SJSA1 (cell line): Measurements from ENCODE around the gene IFNA16. TPM values are rescaled to one million over a fixed set of nuclear protein-coding genes. Genes with fewer than 3 reads are reported as not detected.
"Not testable (repeated sequence)": the region's sequence is repeated elsewhere in the genome, so short reads cannot be mapped to it uniquely, and the experiment has no call there.

Experiments used
- DNase-seq, 2 experiments: peaks; one replicate each; pipeline ENCODE4 v3.0.0-alpha.2; 2015 to 2020; ENCODE audit warnings: low spot score in 2 of 2, low read depth in 1 of 2
- H3K27ac ChIP-seq: fragments of 250-450 bp; sonication (Bioruptor Pico); 2 replicates; pipeline ENCODE4 v1.5.1; 2020; ENCODE audit warnings: mild to moderate bottlenecking, moderate library complexity
- H3K27me3 ChIP-seq: fragments of 250-450 bp; sonication (Bioruptor Pico); replicated peaks from 2 replicates; pipeline ENCODE4 v1.5.1; 2020; ENCODE audit warnings: mild to moderate bottlenecking, moderate library complexity
- H3K36me3 ChIP-seq: fragments of 250-450 bp; sonication (Bioruptor Pico); 2 replicates; pipeline ENCODE4 v1.5.1; 2020; ENCODE audit warnings: mild to moderate bottlenecking
- H3K4me1 ChIP-seq: fragments of 250-450 bp; sonication (Bioruptor Pico); replicated peaks from 2 replicates; pipeline ENCODE4 v1.6.1; 2021; ENCODE audit warnings: mild to moderate bottlenecking
- H3K4me3 ChIP-seq: fragments of 250-450 bp; sonication (Bioruptor Pico); 2 replicates; pipeline ENCODE4 v1.5.1; 2020; ENCODE audit warnings: mild to moderate bottlenecking
- H3K9me3 ChIP-seq: fragments of 250-450 bp; sonication (Bioruptor Pico); replicated peaks from 2 replicates; pipeline ENCODE4 v1.5.1; 2020; ENCODE audit warnings: mild to moderate bottlenecking
- total RNA-seq: library from RNA; depleted of rRNA; stranded (reverse); fragments of >200 nt; shearing (Covaris generic); gene quantifications from 2 replicates; pipeline ENCODE4 v1.2.3, GENCODE V29; 2014

IFNA16 gene
- total RNA-seq, 1 experiment from 2014 or later = not detected

- H3K4me3 ChIP-seq, H3K4me1 ChIP-seq, DNase-seq, H3K27me3 ChIP-seq, H3K36me3 ChIP-seq, H3K9me3 ChIP-seq, H3K27ac ChIP-seq: not testable (repeated sequence)
These were observed 3.4 kb downstream of the IFNA16 start for GRCh38 chr9:21213411-21214326.

DNA sequence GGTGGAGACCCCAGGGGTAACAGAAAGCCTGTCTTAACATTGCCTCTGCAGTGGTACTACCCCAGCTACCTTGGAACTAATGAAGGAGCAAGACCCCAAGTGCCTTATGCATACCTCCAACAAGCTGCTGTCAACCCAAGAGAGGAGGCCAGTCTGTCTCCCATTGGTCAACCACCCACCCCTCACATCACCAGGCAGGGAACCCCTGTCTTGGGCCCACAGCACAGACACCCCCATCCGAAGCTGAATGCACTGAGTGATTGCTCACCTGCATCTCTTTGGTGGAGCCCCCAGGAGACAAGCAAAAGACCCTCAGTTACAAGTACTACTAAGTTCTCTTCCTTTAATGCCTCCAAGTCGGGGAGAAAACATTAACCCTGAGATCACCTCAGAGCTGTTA lies 5.0 kb downstream of the IFNA16 start:
- not testable (repeated sequence) for H3K27me3 ChIP-seq, H3K27ac ChIP-seq, H3K4me1 ChIP-seq, H3K4me3 ChIP-seq, DNase-seq, H3K36me3 ChIP-seq, H3K9me3 ChIP-seq

GRCh38 chr9:21210782-21211181 lies 6.3 kb downstream of the IFNA16 start:
- not testable (repeated sequence) for H3K27me3 ChIP-seq, H3K27ac ChIP-seq, H3K36me3 ChIP-seq, H3K9me3 ChIP-seq, DNase-seq, H3K4me3 ChIP-seq, H3K4me1 ChIP-seq

DNA sequence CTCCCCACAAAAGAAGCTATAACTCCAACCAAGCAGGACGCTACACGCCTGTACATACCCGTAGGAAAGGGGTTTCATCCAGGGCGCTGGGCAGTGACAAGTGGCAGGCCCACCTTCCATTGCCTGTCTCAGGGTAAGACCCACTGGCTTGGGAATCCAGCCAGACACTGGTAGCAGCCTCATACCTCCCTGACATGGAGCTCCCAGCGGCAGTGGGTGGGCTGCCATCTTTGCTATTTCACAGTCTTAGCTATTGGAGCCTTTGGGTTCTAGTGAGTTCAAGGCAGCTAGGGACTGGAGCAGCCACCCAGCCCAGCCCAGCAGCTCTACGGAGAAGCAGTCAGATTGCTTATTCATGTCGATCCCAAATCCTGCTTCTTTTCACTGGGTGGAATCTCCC lies 6.8 kb downstream of the IFNA16 start:
- Histone ChIP-seq H3K27me3 (no peaks in the 10 kb centered on the region), H3K4me1 (no peaks in the 10 kb centered on the region), H3K9me3 (no peaks in the 10 kb centered on the region), H3K36me3 (no peaks in the 10 kb centered on the region), H3K4me3 (no peak overlapping the region), H3K27ac (no peak overlapping the region)
- DNase-seq = no peak

GRCh38 chr9:21207043-21207442 lies 10.1 kb downstream of the IFNA16 start, which contains the start of gene IFNA10:
IFNA10 (minus strand) TSS chr9:21207143; CDS start chr9:21207097, 46 bp downstream.
- H3K4me1 ChIP-seq, H3K27ac ChIP-seq, DNase-seq, H3K36me3 ChIP-seq, H3K4me3 ChIP-seq, H3K27me3 ChIP-seq, H3K9me3 ChIP-seq: not testable (repeated sequence)

DNA sequence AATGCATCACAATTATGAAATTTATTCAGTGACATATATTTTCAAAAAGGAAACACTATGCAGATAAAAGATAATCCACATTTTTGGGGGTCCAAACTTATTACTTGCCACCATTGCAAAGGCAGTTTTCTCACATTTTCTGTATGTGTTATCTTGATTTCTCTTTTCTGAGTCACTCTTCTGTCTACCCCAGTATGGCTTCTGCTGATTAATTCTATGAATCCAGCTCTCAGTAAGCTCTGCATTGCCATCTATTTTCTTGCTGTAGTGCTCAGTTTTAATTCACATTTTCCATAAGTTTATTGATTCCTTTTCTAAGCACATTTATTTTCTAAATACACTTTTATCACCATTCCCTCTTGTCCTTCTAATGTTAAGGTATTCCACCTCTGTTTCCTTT lies 11.9 kb downstream of the IFNA16 start:
- Histone ChIP-seq H3K4me3 (no peak overlapping the region), H3K27ac (no peak overlapping the region), H3K36me3 (no peaks in the 10 kb centered on the region), H3K4me1 (no peaks in the 10 kb centered on the region), H3K27me3 (no peaks in the 10 kb centered on the region), H3K9me3 (no peaks in the 10 kb centered on the region)
- DNase-seq = no peak

- H3K27me3 ChIP-seq, H3K4me3 ChIP-seq, DNase-seq, H3K9me3 ChIP-seq, H3K36me3 ChIP-seq, H3K4me1 ChIP-seq, H3K27ac ChIP-seq: not testable (repeated sequence)
These were observed 15.0 kb downstream of the IFNA16 start, which contains the start of gene IFNA7 for GRCh38 chr9:21202105-21202504. IFNA7 (minus strand) TSS chr9:21202205; CDS start chr9:21202165, 40 bp downstream.

GRCh38 chr9:21194867-21195776 lies 22.0 kb downstream of the IFNA16 start:
- H3K4me1 ChIP-seq, H3K4me3 ChIP-seq, H3K9me3 ChIP-seq, H3K27ac ChIP-seq, H3K27me3 ChIP-seq, H3K36me3 ChIP-seq: not testable (repeated sequence)
- DNase-seq = peak in 1 of 2 experiments; percentile 0

DNA sequence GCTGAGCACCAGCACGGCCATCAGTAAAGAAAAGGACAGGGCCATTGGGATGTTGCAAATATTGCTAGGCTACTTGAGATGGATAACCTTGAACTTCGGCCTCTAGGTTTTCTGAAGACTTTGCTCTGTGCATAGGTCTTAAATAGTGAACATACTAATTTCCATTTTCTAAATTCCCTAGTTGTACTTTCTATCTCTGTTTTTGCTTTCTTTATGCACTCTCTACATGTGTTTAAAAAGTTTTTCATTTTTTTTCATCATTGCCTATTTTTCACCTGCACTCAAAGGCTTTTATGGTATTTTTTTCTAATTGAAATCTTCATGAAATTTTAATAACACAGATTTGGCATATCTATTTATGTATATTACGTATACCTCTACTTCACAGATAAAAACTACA lies 29.6 kb downstream of the IFNA16 start, which contains the start of gene IFNA4:
Gene IFNA4, minus strand, starts transcription at position 101 of the 400 bp plus-strand sequence. Its CDS starts 56 bp downstream, at position 45.
- not testable (repeated sequence) for H3K4me1 ChIP-seq, DNase-seq, H3K27me3 ChIP-seq, H3K36me3 ChIP-seq, H3K27ac ChIP-seq, H3K9me3 ChIP-seq, H3K4me3 ChIP-seq

DNA sequence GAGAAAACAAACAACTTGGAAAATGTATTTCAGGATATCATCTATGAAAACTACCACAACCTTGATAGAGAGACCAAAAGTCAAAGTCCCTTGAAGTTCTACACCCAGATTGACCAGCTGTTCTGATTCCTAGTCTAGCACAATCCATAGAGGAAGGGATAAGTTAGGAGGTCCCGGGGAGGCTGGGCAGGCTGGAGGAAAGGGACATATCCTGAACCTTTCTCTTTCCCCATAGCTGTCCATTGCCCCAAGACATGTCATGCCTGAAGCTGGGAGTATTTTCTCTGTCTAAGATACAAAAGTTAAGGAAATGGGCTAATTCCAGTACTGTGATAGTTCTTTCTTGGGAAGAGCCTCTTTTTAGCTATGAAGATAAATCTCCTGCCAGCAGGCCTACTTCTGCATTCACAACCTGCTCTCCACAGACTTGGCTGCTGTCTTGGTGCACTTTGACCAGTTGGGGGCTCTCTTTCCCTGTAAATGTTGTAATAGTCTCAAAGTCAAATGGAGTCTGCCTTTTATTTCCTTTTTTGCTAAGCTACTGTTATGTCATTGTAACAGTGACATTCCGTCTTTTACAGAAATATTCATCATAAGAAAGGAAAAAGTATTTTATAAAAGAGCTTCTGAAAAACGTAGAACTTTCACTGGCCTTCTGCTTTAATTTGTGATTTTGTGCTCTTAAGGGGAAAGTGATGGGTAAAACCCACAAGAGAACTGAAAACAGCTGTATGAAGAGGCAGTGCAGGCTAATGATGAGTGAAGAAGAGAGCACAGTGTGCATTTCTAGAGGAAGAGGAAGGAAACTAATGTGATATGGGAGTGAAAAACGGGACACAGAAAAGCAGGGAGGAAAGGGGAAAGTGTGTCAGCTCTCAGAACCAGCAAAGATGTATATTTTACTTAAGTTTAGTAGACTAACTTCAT lies 34.0 kb downstream of the IFNA16 start:
- H3K4me3 ChIP-seq, H3K36me3 ChIP-seq, H3K27ac ChIP-seq, H3K9me3 ChIP-seq, H3K4me1 ChIP-seq, H3K27me3 ChIP-seq, DNase-seq: not testable (repeated sequence)

- Histone ChIP-seq H3K27me3 (no peaks in the 10 kb centered on the region), H3K27ac (no peak overlapping the region), H3K9me3 (no peaks in the 10 kb centered on the region), H3K4me3 (no peak overlapping the region), H3K4me1 (no peaks in the 10 kb centered on the region), H3K36me3 (no peaks in the 10 kb centered on the region)
- no peak for DNase-seq
These were observed 42.4 kb downstream of the IFNA16 start for GRCh38 chr9:21174671-21175070.

GRCh38 chr9:21172156-21172555 lies 45.0 kb downstream of the IFNA16 start:
- no peaks in the 10 kb centered on the region for H3K4me1 ChIP-seq
- H3K27ac ChIP-seq = no peak overlapping the region
- H3K36me3 ChIP-seq = no peaks in the 10 kb centered on the region
- H3K27me3 ChIP-seq = no peaks in the 10 kb centered on the region
- no peaks in the 10 kb centered on the region for H3K9me3 ChIP-seq
- DNase-seq = no peak
- no peak overlapping the region for H3K4me3 ChIP-seq

- Histone ChIP-seq H3K9me3 (no peaks in the 10 kb centered on the region), H3K27me3 (no peaks in the 10 kb centered on the region), H3K27ac (no peak overlapping the region), H3K36me3 (no peaks in the 10 kb centered on the region), H3K4me1 (no peaks in the 10 kb centered on the region), H3K4me3 (no peak overlapping the region)
- no peak for DNase-seq
These were observed 45.8 kb downstream of the IFNA16 start for GRCh38 chr9:21171351-21171750.
